Right lung (tissue), 5 donors: ENCODE results near the gene TRAPPC2L. TPM values are rescaled to one million over a fixed set of nuclear protein-coding genes. Genes with fewer than 3 reads are reported as not detected.
"Not testable (repeated sequence)": the region's sequence is repeated elsewhere in the genome, so short reads cannot be mapped to it uniquely, and the experiment has no call there.

ENCODE experiments used
- DNase-seq, 2 donors: peaks; one replicate each; pipeline ENCODE4 v3.0.0-alpha.2; 2013
- polyA plus RNA-seq, 5 donors: library from polyadenylated mRNA; unstranded; fragments of 120-200 nt; gene quantifications; one replicate each; pipeline versions ENCODE4 v1.2.1 to v1.2.3, GENCODE V29; 2013; ENCODE audit warnings: inconsistent platforms in 1 of 5, low replicate concordance in 1 of 5; ENCODE audit not compliant: insufficient read length in 5 of 5, insufficient read depth in 1 of 5

TRAPPC2L gene
- polyA plus RNA-seq, 5 donors = 69.2 to 88.7 (median 75.5) TPM

- DNase-seq = no peak
These were observed 31.8 kb downstream of the TRAPPC2L start for GRCh38 chr16:88888461-88889387.

GRCh38 chr16:88889702-88890352 is 32.9 kb downstream of the TRAPPC2L start:
- DNase-seq = not testable (repeated sequence)

- no peak for DNase-seq
These were observed 34.2 kb downstream of the TRAPPC2L start for GRCh38 chr16:88891083-88891482.

- no peak for DNase-seq
These were observed 35.1 kb downstream of the TRAPPC2L start for GRCh38 chr16:88892065-88892464.

GRCh38 chr16:88893127-88893968 is 36.4 kb downstream of the TRAPPC2L start:
- no peak for DNase-seq

- DNase-seq = not testable (repeated sequence)
These were observed 37.3 kb downstream of the TRAPPC2L start for GRCh38 chr16:88894266-88894665.

GRCh38 chr16:88894681-88895300 is 37.9 kb downstream of the TRAPPC2L start:
- DNase-seq = no peak

- DNase-seq = no peak
These were observed 38.4 kb downstream of the TRAPPC2L start for GRCh38 chr16:88895335-88895734.

- no peak for DNase-seq
These were observed 39.5 kb downstream of the TRAPPC2L start for GRCh38 chr16:88896238-88897070.

- no peak for DNase-seq
These were observed 40.9 kb downstream of the TRAPPC2L start for GRCh38 chr16:88897696-88898425.

- peak; percentile 50 to 57 for DNase-seq
These were observed 43.2 kb downstream of the TRAPPC2L start for GRCh38 chr16:88899901-88900661.

- DNase-seq = peak; percentile 71 to 73
These were observed 43.7 kb downstream of the TRAPPC2L start for GRCh38 chr16:88900662-88901052.

- DNase-seq = no peak
These were observed 44.9 kb downstream of the TRAPPC2L start for GRCh38 chr16:88901718-88902337.

- DNase-seq = no peak
These were observed 45.8 kb downstream of the TRAPPC2L start for GRCh38 chr16:88902744-88903143.

GRCh38 chr16:88903267-88903666 is 46.3 kb downstream of the TRAPPC2L start:
- DNase-seq = no peak

GRCh38 chr16:88904676-88905365 is 47.9 kb downstream of the TRAPPC2L start:
- no peak for DNase-seq

GRCh38 chr16:88905563-88905962 is 48.6 kb downstream of the TRAPPC2L start:
- no peak for DNase-seq

GRCh38 chr16:88906020-88906419 is 49.1 kb downstream of the TRAPPC2L start:
- no peak for DNase-seq
